HG03354 (cell line): Measurements from ENCODE around the gene SLCO2A1.

Experiments
- ATAC-seq: cut with Tn5 transposase; IDR thresholded peaks from one replicate; pipeline ENCODE4 v1.9.1; 2021; ENCODE audit warnings: mild to moderate bottlenecking; ENCODE audit not compliant: unreplicated experiment, poor library complexity, severe bottlenecking

Gene SLCO2A1

DNA sequence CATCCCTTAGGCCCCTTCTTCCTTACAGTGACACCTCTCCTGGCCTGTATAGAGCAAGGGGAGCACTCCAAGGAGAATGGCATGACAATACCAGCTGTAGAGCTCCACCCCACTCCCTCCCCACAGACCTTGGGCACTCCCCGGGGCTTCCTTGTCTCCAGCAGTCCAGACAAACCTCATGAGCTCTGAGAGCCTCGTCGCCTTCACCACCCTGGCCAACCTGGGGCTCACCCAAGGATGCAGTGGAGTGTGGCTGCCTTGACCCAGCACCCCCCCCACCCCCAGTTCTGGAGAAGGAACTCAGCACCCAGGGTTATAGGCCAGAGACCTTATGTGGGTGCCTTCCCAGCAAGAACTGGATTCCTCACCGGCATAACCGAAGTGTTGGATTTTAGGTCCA, 7.4 kb upstream of the SLCO2A1 start:
- ATAC-seq = no peak

GRCh38 chr3:134036291-134036690, 6.6 kb upstream of the SLCO2A1 start:
- ATAC-seq = no peak

DNA sequence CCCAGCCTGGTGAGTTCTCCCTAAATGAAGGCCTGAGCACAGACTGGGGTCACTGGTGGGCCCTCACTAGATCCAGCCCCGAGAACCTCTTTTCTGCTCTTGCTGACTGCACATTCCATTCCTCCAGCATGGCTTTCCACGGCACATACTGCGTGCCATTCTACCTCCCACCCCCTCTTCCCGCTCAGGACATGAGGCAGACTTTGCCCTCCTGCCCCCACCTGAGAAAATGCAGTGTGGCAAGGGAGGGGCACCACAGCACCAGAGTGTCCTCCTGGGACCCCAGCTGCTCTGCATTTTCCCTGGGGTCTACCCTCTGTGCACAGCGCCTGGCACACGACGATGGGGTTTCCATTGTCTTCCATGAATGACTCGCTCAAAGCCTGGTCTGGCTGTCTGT, 6.1 kb upstream of the SLCO2A1 start:
- no peak for ATAC-seq

DNA sequence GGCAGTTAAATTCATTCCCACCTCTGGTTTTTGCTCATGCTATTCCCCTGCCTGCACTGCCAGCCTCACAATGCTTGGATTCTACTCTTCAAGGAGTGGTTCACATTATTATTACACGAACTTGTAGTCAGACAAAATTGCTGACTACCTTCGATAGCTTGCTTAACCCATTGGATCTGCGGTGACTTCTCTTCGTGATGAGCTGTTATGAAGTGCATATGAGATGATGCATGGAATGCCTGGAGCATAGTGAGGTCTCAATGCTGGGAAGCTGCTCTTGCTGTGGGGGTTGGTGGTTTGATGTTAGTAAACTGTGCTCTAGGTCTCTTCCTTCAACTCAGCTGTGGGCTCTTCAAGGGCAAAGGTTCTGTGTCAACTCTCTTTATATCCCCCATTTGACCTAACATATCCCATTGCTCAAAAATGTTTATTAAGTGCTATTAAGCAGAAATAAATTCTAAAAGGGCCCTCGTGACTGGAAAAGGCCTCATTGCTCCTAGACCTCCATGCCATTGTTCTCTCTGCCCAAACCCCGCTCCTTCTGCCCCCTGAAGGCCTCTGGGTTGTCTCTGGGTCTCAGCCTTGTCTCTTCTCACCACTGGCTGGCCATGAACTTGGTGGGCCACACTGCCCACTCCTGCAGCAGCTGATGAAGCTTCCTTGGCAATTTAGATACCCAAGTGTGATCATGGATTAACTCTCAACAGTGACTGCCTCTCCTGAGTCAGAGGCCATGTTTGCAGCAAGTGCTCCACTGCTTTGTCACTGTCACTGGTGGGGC, 4.5 kb upstream of the SLCO2A1 start:
- ATAC-seq = no peak

DNA sequence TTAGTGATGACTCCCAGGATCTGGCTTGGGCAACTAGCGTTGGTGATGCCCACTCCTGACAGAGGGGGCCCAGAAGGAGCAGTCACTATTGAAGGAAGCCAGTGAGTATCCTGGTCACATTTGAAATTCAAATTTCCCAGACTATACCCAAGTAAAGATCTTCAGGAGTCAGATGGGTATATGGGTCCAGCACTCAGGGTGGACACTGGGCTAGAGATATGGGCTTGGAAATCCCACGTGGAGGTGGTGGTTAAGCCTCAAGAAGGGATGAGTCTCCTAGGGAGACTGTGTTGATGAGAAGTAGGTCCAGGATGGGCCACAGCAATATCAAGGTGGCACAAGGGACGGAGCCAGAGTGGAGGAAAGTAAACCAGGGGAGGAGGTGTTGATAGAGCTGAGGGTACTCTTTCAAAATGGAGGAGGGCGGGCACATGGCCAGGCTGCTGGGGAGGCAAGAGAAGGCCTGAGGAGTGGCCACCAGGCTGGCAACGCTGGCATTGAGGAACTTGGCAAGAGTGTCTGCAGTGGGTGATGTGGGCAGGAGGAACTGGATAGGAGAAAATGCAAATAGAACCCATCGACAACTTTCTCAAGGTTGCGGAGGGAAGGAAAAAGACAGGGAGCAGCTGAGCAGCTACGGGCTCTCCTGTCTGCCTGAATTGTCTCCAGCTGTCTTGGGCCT, 3.7 kb upstream of the SLCO2A1 start:
- ATAC-seq = no peak

- ATAC-seq = no peak
Observed at GRCh38 chr3:134031348-134031915, 1.7 kb upstream of the SLCO2A1 start.

GRCh38 chr3:134030379-134031347, 938 bp upstream of the SLCO2A1 start:
- no peak for ATAC-seq

- no peak for ATAC-seq
Observed at GRCh38 chr3:134029256-134029733, 430 bp downstream of the SLCO2A1 start.

DNA sequence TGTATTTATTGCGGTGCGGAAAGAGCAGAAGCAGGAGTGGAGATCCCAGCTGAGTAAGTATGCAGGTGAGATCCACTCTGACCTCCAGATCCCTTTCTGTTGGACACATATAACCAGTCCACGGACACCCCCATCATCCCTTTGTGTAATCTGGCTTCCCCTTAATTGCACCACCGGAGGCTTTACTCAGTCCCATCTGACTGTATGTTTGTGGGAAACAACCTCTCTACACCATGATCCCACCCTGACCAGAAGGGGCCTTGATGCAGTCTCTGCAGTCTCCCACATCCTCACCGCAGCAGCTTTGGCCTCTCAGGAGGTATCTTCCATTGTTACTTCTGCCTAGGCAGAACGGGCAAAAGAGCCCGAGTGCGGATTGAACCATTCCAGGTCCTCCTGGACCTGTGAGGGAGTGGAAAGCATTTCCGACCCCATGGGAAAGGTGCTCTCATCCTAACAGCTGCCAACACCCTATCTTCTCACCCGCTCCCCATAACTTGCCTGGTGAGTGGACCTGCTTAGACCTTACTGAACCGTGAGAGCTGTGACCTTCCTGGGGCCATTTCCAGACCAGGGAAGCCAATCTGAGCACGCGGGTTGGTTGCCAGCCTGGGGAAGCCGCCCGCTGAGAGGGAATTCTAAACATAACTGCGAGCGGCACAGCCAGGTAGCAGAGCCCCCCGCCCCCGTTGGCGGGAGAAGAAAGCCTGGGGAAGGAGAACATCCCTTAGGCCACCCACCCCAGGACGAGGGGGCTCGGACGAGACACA, 1.1 kb downstream of the SLCO2A1 start:
- no peak for ATAC-seq

DNA sequence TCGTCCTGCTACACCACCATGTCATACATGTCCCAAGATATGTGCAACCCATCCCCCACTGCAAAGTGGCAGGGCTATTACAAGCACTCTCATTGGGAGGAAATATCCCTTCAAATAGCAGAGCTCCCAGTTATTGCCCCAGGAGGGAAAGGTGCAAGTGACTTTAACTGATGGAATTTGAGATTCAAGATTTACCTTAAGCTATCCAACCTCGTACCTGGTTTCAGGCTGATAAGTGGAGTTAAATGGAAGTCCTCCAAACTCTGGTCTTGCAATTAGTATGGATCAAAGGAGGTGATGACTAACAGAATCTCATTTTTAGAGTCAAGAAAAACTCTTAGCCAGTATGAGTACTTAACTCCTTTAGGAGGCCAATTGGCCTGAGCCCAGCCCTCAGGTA, 2.1 kb downstream of the SLCO2A1 start:
- ATAC-seq = no peak

GRCh38 chr3:134020135-134020680, 9.5 kb downstream of the SLCO2A1 start:
- ATAC-seq = no peak

GRCh38 chr3:134018850-134019249, 10.9 kb downstream of the SLCO2A1 start:
- no peak for ATAC-seq

GRCh38 chr3:134018406-134018805, 11.3 kb downstream of the SLCO2A1 start:
- ATAC-seq = no peak

- no peak for ATAC-seq
Observed at GRCh38 chr3:134017490-134017889, 12.2 kb downstream of the SLCO2A1 start.

- no peak for ATAC-seq
Observed at GRCh38 chr3:134014270-134014669, 15.5 kb downstream of the SLCO2A1 start.

DNA sequence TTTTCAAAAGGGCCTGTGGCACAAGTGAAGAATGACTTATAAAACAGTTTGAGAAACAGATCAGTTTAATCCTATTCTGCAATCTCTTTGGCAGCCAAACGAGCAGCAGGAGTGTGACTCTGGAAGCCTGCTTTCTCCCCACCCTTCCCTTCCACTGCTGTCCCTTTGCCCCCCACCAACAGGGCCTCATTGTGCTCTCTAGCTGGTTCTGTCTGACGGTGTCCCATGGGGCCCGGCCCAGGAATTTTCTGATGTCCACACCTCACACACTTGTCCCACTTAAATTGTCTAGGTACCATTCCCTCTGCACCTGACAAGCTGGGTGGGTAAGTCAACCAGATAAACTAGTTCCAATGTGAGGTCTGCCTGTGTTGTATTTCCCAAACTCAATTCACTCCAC, 16.4 kb downstream of the SLCO2A1 start:
- ATAC-seq = no peak

- ATAC-seq = no peak
Observed at GRCh38 chr3:134009345-134010000, 20.3 kb downstream of the SLCO2A1 start.

DNA sequence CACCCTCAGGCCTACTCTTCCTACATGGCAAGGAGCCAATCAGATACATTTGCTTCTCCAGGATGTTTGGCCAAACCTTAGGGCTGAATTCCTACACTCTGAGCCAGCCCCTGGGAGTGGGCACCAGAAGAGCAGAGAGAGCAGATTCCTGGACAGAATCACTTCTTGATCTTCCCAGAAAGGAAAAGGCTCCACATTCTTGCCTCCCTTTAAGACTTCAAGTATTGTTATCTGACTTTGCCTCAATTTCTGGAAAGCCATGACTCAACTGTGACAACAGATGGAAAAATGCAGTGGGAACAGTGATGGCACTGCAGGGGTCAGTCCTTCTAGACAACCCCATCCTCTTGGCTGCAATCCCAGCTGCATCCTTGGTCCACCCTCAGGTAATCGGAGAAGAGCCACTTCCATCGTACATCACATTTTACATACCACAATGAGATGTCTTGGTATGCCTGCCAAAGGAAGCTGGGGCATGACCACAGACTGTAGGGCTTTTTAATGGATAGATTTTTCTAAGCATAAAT, 21.0 kb downstream of the SLCO2A1 start:
- no peak for ATAC-seq
